Measurements from ENCODE around the gene SLC25A30. TPM values are rescaled to one million over a fixed set of nuclear protein-coding genes. Genes with fewer than 3 reads are reported as not detected.

Gene SLC25A30
- total and polyA plus RNA-seq, 2 of the 13 experiments (the other 11 are each of a cell fraction or from before 2014, with no cell fraction given), result 19.6 to 22.5 TPM

DNA sequence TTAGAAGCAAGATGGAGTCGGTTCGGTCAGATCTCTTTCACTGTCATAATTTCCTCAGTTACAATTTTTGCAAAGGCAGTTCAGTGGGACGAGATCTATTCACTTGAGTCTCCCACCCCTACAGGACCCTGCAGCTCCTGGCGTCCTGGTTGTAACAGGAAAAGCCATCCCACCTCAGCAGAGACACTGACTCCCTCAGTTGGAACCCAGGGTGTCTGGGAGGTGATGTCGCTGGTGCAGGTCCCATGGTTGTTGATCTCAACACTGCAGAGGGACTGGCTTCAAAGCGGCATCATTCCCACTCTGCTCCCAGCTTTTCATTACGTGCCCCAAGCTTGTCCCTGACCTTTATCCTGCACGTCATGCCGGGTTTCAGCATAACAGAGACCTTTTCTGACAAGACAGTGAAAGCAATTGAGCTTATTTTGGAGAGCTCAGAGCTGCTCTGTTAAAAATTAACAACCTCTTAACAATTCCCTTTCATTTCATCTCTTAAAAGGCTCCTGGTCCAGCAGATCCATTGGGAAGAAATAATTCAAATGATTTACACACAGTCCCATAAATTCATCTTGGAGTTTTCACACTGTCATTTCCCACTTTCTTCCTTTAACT lies 29.0 kb upstream of the SLC25A30 start (continued):
- TF ChIP-seq SRSF4 (IDR thresholded peaks at IDR 0.05; ENCODE audit: low read depth, low read length, poor library complexity, severe bottlenecking), result no peak
- no peak for TF ChIP-seq ZNF672 (CRISPR knock-in tag; IDR thresholded peaks at IDR 0.05)
- TF ChIP-seq, protein P1, sequence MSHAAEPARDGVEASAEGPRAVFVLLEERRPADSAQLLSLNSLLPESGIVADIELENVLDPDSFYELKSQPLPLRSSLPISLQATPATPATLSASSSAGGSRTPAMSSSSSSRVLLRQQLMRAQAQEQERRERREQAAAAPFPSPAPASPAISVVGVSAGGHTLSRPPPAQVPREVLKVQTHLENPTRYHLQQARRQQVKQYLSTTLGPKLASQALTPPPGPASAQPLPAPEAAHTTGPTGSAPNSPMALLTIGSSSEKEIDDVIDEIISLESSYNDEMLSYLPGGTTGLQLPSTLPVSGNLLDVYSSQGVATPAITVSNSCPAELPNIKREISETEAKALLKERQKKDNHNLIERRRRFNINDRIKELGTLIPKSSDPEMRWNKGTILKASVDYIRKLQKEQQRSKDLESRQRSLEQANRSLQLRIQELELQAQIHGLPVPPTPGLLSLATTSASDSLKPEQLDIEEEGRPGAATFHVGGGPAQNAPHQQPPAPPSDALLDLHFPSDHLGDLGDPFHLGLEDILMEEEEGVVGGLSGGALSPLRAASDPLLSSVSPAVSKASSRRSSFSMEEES (CRISPR knock-in tag; IDR thresholded peaks at IDR 0.05), result peak; percentile 86
- TF ChIP-seq, protein P2, sequence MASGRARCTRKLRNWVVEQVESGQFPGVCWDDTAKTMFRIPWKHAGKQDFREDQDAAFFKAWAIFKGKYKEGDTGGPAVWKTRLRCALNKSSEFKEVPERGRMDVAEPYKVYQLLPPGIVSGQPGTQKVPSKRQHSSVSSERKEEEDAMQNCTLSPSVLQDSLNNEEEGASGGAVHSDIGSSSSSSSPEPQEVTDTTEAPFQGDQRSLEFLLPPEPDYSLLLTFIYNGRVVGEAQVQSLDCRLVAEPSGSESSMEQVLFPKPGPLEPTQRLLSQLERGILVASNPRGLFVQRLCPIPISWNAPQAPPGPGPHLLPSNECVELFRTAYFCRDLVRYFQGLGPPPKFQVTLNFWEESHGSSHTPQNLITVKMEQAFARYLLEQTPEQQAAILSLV (CRISPR knock-in tag; IDR thresholded peaks at IDR 0.05; ENCODE audit: borderline replicate concordance), result no peak
- TF ChIP-seq ZFAT (CRISPR knock-in tag; conservative IDR thresholded peaks at IDR 0.05), result no peak
- no peak for TF ChIP-seq PBX2 (CRISPR knock-in tag; IDR thresholded peaks at IDR 0.05)
- peak; percentile 92 for TF ChIP-seq RARA (CRISPR knock-in tag; IDR thresholded peaks at IDR 0.05)
- 0 out of 2 replicates have a peak, but pooled peaks have one; percentile 21 for TF ChIP-seq PRDM10 (CRISPR knock-in tag; IDR thresholded peaks at IDR 0.05; ENCODE audit: low read depth)
- TF ChIP-seq, protein P3, sequence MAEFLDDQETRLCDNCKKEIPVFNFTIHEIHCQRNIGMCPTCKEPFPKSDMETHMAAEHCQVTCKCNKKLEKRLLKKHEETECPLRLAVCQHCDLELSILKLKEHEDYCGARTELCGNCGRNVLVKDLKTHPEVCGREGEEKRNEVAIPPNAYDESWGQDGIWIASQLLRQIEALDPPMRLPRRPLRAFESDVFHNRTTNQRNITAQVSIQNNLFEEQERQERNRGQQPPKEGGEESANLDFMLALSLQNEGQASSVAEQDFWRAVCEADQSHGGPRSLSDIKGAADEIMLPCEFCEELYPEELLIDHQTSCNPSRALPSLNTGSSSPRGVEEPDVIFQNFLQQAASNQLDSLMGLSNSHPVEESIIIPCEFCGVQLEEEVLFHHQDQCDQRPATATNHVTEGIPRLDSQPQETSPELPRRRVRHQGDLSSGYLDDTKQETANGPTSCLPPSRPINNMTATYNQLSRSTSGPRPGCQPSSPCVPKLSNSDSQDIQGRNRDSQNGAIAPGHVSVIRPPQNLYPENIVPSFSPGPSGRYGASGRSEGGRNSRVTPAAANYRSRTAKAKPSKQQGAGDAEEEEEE (CRISPR knock-in tag; IDR thresholded peaks at IDR 0.05; ENCODE audit: borderline replicate concordance), result no peak
- no peak for TF ChIP-seq RBM22 (optimal IDR thresholded peaks at IDR 0.05; ENCODE audit: low read length)
- TF ChIP-seq ZNF292 (CRISPR knock-in tag; IDR thresholded peaks at IDR 0.05; ENCODE audit: borderline replicate concordance, low read depth), result peak; percentile 87; the same call in 1 of the 2 replicates
- peak; percentile 32; the same call in 1 of the 2 replicates for TF ChIP-seq ZBTB7B (CRISPR knock-in tag; IDR thresholded peaks at IDR 0.05)
- TF ChIP-seq BCL3 (CRISPR knock-in tag; IDR thresholded peaks at IDR 0.05), result peak; percentile 47; the same call in 1 of the 2 replicates
- TF ChIP-seq HNRNPL (IDR thresholded peaks at IDR 0.05; ENCODE audit: low read depth, low read length), result no peak
- TF ChIP-seq CREB3 (CRISPR knock-in tag; IDR thresholded peaks at IDR 0.05), result no peak

Data from HepG2 (cell line).